Esophagus (tissue), 2 donors: ENCODE measurements around the gene PDE8A. TPM values are rescaled to one million over a fixed set of nuclear protein-coding genes. Genes with fewer than 3 reads are reported as not detected.

Experiments used
- H3K27ac ChIP-seq, 2 donors: one replicate each; pipeline ENCODE4 v1.5.1; 2013; ENCODE audit warnings: low read depth in 2 of 2, mild to moderate bottlenecking in 2 of 2, inconsistent platforms in 1 of 2, low read length in 1 of 2, moderate library complexity in 1 of 2
- H3K27me3 ChIP-seq, 2 donors: one replicate each; pipeline ENCODE4 v1.6.1; 2013; ENCODE audit warnings: low read length in 2 of 2, control low read depth in 1 of 2, mild to moderate bottlenecking in 1 of 2; ENCODE audit not compliant: insufficient read depth in 2 of 2, control insufficient read depth in 1 of 2
- H3K36me3 ChIP-seq, 2 donors: one replicate each; pipeline ENCODE4 v1.6.1; 2013; ENCODE audit warnings: low read length in 1 of 2; ENCODE audit not compliant: control insufficient read depth in 2 of 2, insufficient read depth in 2 of 2
- H3K4me1 ChIP-seq, 2 donors: one replicate each; pipeline ENCODE4 v1.6.1; 2013; ENCODE audit warnings: low read length in 1 of 2; ENCODE audit not compliant: control insufficient read depth in 2 of 2, insufficient read depth in 2 of 2
- H3K4me3 ChIP-seq, 2 donors: one replicate each; pipeline ENCODE4 v1.5.1; 2013; ENCODE audit warnings: low read length in 2 of 2, mild to moderate bottlenecking in 2 of 2, low read depth in 1 of 2, moderate library complexity in 1 of 2
- H3K9me3 ChIP-seq, 2 donors: one replicate each; pipeline ENCODE4 v1.6.1; 2013; ENCODE audit warnings: mild to moderate bottlenecking in 2 of 2, low read depth in 1 of 2, low read length in 1 of 2, moderate library complexity in 1 of 2; ENCODE audit not compliant: control insufficient read depth in 2 of 2, insufficient read depth in 1 of 2
- WGBS, 2 donors: extraction: QIAGEN DNeasy Blood & Tissue Kit; methylation state at CpG; one replicate each; pipeline ENCODE4 v1.1.7; 2013; 5-methylcytosine and 5-hydroxymethylcytosine counted together
- polyA plus RNA-seq, 2 donors: library from polyadenylated mRNA; stranded (reverse); fragments of 200-250 nt; gene quantifications; one replicate each; pipeline ENCODE4 v1.2.3, GENCODE V29; 2013
- donor health status: healthy with polysubstance abuse.
- donor health status: Bipolar disorder and iron deficiency.

PDE8A gene
- polyA plus RNA-seq, 2 donors = 6.6 to 10.1 TPM

GRCh38 chr15:85027421-85027820 lies 45.8 kb downstream of the PDE8A start:
- no peaks in the 10 kb centered on the region for H3K9me3 ChIP-seq
- no peaks in the 10 kb centered on the region for H3K4me1 ChIP-seq
- no peaks in the 10 kb centered on the region for H3K36me3 ChIP-seq
- no peaks in the 10 kb centered on the region for H3K27me3 ChIP-seq
- WGBS, 2 donors = 75 to 86% methylated on average over 4 of the region's 4 CpGs
- H3K27ac ChIP-seq = no peak overlapping the region
- H3K4me3 ChIP-seq = no peak overlapping the region

GRCh38 chr15:85028416-85028815 lies 46.8 kb downstream of the PDE8A start:
- Histone ChIP-seq H3K4me1 (no peaks in the 10 kb centered on the region), H3K36me3 (no peaks in the 10 kb centered on the region), H3K27me3 (no peaks in the 10 kb centered on the region), H3K4me3 (no peak overlapping the region), H3K9me3 (no peaks in the 10 kb centered on the region), H3K27ac (no peak overlapping the region)
- 76 to 94% methylated on average over 6 of the region's 6 CpGs for WGBS, 2 donors

- Histone ChIP-seq H3K4me3 (no peak overlapping the region), H3K27me3 (no peaks in the 10 kb centered on the region), H3K36me3 (no peaks in the 10 kb centered on the region), H3K9me3 (no peaks in the 10 kb centered on the region), H3K27ac (no peak overlapping the region), H3K4me1 (no peaks in the 10 kb centered on the region)
- WGBS, 2 donors = 88 to 91% methylated on average over 5 of the region's 5 CpGs
These were observed 47.6 kb downstream of the PDE8A start for GRCh38 chr15:85029221-85029620.

- Histone ChIP-seq H3K4me3 (no peak overlapping the region), H3K9me3 (no peaks in the 10 kb centered on the region), H3K36me3 (no peaks in the 10 kb centered on the region), H3K27ac (no peak overlapping the region), H3K27me3 (no peaks in the 10 kb centered on the region), H3K4me1 (no peaks in the 10 kb centered on the region)
- whole genome bisulfite sequencing, 2 donors = 61 to 64% methylated on average over 1 of the region's 1 CpG
These were observed 48.8 kb downstream of the PDE8A start for GRCh38 chr15:85030301-85030929.

- H3K4me3 ChIP-seq = no peak overlapping the region
- H3K27ac ChIP-seq = peak overlapping the region in 1 of 2 donors; percentile 40
- no peaks in the 10 kb centered on the region for H3K27me3 ChIP-seq
- no peaks in the 10 kb centered on the region for H3K9me3 ChIP-seq
- no peaks in the 10 kb centered on the region for H3K4me1 ChIP-seq
- WGBS, 2 donors = 71 to 88% methylated on average over 6 of the region's 6 CpGs
- H3K36me3 ChIP-seq = no peaks in the 10 kb centered on the region
These were observed 49.7 kb downstream of the PDE8A start for GRCh38 chr15:85031086-85031943.

GRCh38 chr15:85031944-85032558 lies 50.4 kb downstream of the PDE8A start:
- Histone ChIP-seq H3K27ac (no peak overlapping the region), H3K4me1 (no peaks in the 10 kb centered on the region)
- 81 to 86% methylated on average over 2 of the region's 2 CpGs for WGBS, 2 donors

GRCh38 chr15:85033148-85033547 lies 51.5 kb downstream of the PDE8A start:
- Histone ChIP-seq H3K27ac (no peak overlapping the region), H3K9me3 (no peaks in the 10 kb centered on the region), H3K27me3 (no peaks in the 10 kb centered on the region), H3K4me1 (no peaks in the 10 kb centered on the region), H3K4me3 (no peak overlapping the region), H3K36me3 (no peaks in the 10 kb centered on the region)
- WGBS, 2 donors = 42 to 46% methylated on average over 1 of the region's 1 CpG

More at GRCh38 chr15:85031944-85032558, 50.4 kb downstream of the PDE8A start:
- H3K36me3 ChIP-seq = no peaks in the 10 kb centered on the region
- H3K27me3 ChIP-seq = no peaks in the 10 kb centered on the region
- H3K9me3 ChIP-seq = no peaks in the 10 kb centered on the region
- no peak overlapping the region for H3K4me3 ChIP-seq

- Histone ChIP-seq H3K27me3 (no peaks in the 10 kb centered on the region), H3K36me3 (no peaks in the 10 kb centered on the region), H3K27ac (no peak overlapping the region), H3K4me1 (no peaks in the 10 kb centered on the region), H3K4me3 (no peak overlapping the region), H3K9me3 (no peaks in the 10 kb centered on the region)
- WGBS, 2 donors = 87 to 97% methylated on average over 5 of the region's 5 CpGs
These were observed 52.6 kb downstream of the PDE8A start for GRCh38 chr15:85034276-85034675.

- H3K4me3 ChIP-seq = no peak overlapping the region
- no peaks in the 10 kb centered on the region for H3K4me1 ChIP-seq
- H3K27ac ChIP-seq = no peak overlapping the region
- H3K9me3 ChIP-seq = no peaks in the 10 kb centered on the region
- H3K36me3 ChIP-seq = no peaks in the 10 kb centered on the region
- no peaks in the 10 kb centered on the region for H3K27me3 ChIP-seq
These were observed 54.3 kb downstream of the PDE8A start for GRCh38 chr15:85035980-85036379.
